Keratinocyte (primary cell): Measurements from ENCODE around the gene HLX.

Source experiments
- CTCF ChIP-seq, 3 experiments: IDR thresholded peaks in 1 of 3; conservative IDR thresholded peaks in 1 of 3; optimal IDR thresholded peaks in 1 of 3; 2 replicates in 2 of 3; 3 replicates in 1 of 3; pipeline versions ENCODE3 to v1.5.1; 2011; ENCODE audit warnings: low read length in 3 of 3, mild to moderate bottlenecking in 3 of 3, moderate library complexity in 2 of 3, control low read depth in 1 of 3, inconsistent platforms in 1 of 3; ENCODE audit not compliant: insufficient read depth in 2 of 3; ENCODE audit errors: extremely low read depth in 1 of 3
- EZH2 ChIP-seq: IDR thresholded peaks from one replicate; pipeline ENCODE4 v1.6.1; 2012; ENCODE audit warnings: inconsistent platforms, mild to moderate bottlenecking, low read length, moderate library complexity

GRCh38 chr1:220905650-220906560 lies 26.7 kb downstream of the HLX start:
- TF ChIP-seq CTCF (optimal IDR thresholded peaks at IDR 0.05 in 1 of 3, IDR thresholded peaks at IDR 0.05 in 1 of 3, conservative IDR thresholded peaks at IDR 0.05 in 1 of 3; ENCODE audit: extremely low read depth in 1 of 3, insufficient read depth in 2 of 3, low read length in 3 of 3) (no peak), EZH2 (no peak)
